Epithelial cell of proximal tubule (primary cell): ENCODE results near the gene TCF3. TPM values are rescaled to one million over a fixed set of nuclear protein-coding genes. Genes with fewer than 3 reads are reported as not detected.

ENCODE experiments used
- DNase-seq: peaks from one replicate; pipeline ENCODE4 v3.0.0-alpha.2; 2011; ENCODE audit warnings: low read depth
- H3K4me3 ChIP-seq: 2 replicates; pipeline ENCODE4 v1.5.1; 2011; ENCODE audit warnings: low read depth, mild to moderate bottlenecking, low read length
- total RNA-seq: library from RNA; depleted of rRNA; stranded (reverse); fragments of >200 nt; gene quantifications from 2 replicates; pipeline ENCODE4 v1.2.3, GENCODE V29; 2015
- TF ChIP-seq, protein P1 (sequence below): conservative IDR thresholded peaks from 2 replicates; pipeline ENCODE4 v1.5.1; 2012; ENCODE audit warnings: low read depth, mild to moderate bottlenecking, low read length

The TCF3 gene
- total RNA-seq, 1 donor from 2014 or later, result 197 TPM

DNA sequence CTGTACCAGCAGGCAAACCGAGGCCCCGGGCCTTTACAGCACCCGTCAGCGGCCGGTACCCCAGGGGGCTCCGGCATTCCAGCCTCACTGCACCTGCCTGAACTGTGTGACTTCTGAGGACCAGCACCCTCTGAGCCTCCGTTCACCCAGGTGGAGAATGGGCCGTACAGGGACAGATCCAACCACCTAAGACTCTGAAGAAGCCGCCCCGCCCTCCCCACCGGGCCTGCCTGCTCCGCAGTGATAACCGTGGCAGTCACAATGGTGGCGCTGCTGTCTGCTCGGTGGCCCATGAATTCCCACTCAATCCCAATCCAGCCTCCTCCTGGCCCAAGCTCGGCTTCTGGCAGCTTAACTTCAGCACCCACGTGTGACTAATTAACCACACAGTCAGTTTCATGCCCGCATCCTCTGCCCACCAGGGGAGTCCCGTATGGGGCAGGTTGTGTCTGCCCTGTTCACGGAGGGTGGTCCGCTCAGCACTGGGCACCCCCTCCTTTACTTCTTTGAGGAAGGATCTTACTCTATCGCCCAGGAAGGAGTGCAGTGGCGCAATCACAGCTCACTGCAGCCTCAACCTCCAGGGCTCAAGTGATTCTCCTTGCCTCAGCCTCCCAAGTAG, 3.4 kb downstream of the TCF3 start:
- no peak overlapping the region for H3K4me3 ChIP-seq
- no peak for DNase-seq
- TF ChIP-seq, protein P1, sequence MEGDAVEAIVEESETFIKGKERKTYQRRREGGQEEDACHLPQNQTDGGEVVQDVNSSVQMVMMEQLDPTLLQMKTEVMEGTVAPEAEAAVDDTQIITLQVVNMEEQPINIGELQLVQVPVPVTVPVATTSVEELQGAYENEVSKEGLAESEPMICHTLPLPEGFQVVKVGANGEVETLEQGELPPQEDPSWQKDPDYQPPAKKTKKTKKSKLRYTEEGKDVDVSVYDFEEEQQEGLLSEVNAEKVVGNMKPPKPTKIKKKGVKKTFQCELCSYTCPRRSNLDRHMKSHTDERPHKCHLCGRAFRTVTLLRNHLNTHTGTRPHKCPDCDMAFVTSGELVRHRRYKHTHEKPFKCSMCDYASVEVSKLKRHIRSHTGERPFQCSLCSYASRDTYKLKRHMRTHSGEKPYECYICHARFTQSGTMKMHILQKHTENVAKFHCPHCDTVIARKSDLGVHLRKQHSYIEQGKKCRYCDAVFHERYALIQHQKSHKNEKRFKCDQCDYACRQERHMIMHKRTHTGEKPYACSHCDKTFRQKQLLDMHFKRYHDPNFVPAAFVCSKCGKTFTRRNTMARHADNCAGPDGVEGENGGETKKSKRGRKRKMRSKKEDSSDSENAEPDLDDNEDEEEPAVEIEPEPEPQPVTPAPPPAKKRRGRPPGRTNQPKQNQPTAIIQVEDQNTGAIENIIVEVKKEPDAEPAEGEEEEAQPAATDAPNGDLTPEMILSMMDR, result no peak

DNA sequence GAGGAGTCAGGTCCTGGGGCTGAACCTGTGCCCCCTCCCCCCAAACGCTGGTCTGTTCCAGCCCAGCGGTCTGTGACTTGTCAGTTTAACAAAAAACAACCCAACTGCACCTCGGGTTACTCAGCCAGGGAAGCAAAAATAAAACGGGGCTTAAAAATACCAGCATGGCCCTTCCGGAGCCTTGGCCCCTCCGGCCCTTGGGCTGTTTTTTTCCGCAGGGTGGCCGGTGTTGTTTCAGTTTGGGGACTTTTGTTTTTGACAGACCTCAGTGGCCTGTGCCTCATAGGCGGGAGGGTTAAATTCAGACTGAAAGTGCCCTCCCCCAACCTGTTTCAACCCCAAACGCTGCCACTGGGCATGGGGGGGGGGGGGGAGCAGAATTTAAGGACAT, 4.0 kb downstream of the TCF3 start:
- TF ChIP-seq, protein P1, result no peak
- no peak for DNase-seq
- H3K4me3 ChIP-seq, result no peak overlapping the region

DNA sequence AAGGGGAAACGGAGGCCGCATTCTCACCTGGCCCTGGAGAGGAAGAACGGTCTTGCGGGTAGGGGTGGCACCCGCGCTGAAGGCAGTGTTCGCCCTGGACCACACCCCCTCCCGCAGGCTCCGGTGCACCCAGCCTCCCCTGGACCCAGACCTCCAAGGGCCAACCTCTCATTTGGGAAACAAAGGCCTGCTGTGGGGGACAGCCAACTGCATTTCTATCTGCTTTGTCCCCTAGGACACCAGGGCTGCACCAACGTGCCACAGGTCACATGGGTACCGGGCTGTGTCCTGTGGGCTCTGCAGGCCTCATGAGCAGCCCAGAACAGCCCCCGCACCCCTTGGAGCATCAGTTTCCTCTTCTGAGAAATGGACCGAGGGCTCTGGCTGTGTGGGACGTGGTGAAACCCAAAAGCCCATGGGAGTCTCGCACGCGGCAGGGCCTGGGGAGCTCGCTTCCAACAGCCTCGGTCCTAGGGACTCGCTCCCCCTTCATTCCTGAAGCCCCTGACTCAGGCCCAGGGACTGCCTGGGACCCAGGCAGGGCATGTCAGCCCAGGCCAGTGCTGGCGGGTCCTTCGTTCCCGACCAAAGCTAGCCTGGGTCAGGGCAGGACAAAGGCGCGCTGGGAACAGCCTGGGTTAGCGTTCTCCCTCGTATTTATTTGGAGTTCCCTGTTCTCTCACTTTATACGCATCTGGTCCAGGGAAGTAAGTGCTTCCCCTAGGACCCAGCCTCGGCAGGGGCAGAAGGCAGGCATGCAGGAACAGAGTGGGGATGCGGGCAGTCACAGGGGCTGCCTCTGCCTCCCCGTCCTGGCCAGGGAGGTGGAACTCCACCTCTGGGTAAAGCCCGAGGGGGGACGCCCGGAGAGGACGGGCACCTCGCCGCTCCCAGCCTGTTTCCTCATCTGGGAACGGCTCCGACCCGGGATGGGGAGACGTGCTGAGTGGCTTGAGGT, 4.6 kb downstream of the TCF3 start:
- TF ChIP-seq, protein P1, result no peak
- H3K4me3 ChIP-seq, result no peak overlapping the region
- no peak for DNase-seq

DNA sequence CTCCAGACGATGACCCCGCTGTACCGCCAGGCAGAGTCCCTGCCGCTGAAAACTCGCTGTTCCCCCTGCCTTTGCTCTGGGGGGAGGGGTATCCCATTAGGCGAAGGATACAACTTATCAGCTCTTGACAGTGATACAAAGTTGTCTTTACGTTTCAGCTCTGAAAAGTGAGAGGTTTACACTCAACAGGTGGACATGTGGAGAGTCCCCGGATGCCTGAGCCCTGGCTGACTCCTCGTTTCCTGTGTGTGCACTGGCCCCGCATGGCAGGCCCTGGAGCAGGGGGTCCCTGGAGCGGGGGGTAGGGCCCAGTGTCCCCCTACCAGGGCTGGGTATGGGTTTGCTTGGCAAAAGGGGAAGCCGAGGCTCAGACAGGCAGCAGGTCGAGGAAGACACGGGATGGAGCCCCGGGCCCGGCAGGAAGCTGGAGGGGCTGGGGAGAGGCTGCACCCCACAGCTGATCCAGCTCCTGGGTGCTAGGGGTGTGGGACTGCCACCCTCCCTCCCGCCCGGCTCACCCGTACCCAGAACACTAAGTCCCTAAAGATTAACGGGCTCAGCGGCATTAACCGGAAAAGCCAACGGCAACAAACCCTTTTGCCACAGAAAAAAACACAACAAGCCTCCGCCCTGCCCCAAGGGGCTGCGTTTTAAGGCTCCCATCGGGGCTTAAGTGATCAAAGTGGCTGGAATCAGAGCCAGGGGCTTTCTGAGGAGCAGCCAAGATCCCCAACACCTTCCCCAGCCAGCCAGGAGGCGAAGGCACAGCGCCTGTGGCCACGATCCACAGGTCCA, 5.6 kb downstream of the TCF3 start:
- TF ChIP-seq, protein P1, result no peak
- no peak for DNase-seq
- H3K4me3 ChIP-seq, result no peak overlapping the region

DNA sequence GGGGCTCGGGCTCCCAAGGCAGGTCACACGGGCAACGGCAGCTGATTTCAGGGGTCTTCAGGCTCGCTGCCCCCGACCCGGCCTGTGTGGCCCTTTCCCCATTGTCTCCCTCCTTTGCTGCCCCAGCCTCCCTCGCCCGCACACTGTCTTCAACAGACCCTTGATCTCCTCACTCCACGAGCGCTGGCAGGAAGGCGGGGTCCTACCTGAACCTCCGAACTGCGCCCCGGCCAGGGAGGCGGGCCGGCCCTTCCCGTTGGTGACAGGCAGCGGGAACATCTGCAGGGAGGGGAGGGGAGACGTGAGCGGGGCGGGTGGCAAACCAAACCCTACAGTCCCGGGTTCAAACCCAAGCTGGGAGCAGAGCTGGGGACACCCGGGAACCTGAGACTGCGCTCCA, 6.3 kb downstream of the TCF3 start:
- no peak overlapping the region for H3K4me3 ChIP-seq
- no peak for DNase-seq
- TF ChIP-seq, protein P1, result no peak

DNA sequence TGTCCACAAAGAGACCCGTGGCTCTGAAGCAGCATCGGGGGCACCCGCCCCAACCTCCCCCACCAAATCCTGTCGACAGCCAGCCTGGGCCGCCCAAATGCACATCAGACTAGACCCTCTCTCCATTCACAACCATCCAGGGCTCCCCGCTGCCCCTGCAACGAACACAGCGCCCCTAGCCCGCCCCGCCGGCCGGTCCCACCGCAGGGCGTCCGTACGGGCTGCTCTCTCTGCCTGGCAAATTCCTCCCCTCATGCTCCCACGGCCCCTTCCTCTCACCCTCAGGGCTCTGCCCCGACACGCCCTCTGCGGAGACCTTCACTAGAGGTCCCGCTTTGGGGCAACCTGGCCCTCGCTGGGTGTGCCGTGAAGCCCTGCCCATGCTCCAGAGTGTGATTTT, 7.1 kb downstream of the TCF3 start:
- TF ChIP-seq, protein P1, result no peak
- no peak for DNase-seq

More for the DNA sequence above, 7.1 kb downstream of the TCF3 start:
- H3K4me3 ChIP-seq, result no peak overlapping the region
